NCI-H187 (cell line): ENCODE results near the gene CTRB1.
"Not testable (repeated sequence)": the region's sequence is repeated elsewhere in the genome, so short reads cannot be mapped to it uniquely, and the experiment has no call there.

ENCODE experiments used
- DNase-seq, 2 experiments: peaks; one replicate each; lab custom pipeline; 2025; lab: John Stamatoyannopoulos, UW

CTRB1 gene

DNA sequence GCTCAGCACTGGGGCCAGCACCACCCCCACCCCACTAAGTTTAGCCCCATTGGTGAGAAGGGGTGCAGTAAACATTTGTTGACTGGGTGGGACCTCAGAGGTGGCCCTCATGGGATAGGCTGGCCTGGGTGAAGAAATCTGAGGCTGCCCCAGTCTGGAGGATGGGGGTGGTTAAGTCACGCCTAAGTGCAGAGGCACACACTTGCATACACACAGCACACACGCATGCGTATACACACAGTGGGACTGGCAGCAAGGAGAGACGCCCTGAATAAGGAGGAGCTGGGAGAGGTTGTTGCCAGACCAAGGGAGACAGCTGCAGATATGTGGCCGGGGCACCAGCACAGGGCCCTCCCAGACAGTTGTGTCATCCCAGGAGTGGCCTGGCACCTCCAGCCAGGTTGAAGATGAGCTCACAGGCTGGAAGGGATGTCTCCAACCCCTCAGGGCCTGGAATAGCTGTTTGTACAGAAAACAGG, 35.6 kb downstream of the CTRB1 start:
- DNase-seq = no peak

DNA sequence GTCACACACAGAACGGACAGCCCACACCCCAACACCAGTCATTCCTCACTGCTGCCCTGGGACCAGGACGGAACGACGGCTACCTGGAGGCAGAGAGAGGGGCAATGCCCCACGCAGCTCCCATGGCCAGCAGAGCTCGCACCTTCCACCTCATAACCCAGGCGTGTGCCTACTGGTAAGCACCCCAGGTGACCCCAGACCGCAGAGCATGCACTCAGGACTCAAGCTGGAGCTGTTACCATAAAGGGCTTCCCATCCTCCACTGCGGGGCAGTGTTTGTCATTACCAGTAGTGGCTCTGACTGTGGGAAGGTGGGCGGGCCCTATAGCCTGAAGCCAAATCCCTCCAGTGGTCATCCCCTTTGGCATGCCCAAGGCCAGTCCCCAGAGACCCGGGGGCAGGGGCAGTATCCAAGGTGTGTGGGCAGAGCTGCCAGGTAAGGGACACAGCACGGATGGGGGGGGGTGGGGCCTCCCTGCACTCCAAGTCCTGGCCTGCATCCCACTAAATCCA, 37.3 kb downstream of the CTRB1 start:
- no peak for DNase-seq

DNA sequence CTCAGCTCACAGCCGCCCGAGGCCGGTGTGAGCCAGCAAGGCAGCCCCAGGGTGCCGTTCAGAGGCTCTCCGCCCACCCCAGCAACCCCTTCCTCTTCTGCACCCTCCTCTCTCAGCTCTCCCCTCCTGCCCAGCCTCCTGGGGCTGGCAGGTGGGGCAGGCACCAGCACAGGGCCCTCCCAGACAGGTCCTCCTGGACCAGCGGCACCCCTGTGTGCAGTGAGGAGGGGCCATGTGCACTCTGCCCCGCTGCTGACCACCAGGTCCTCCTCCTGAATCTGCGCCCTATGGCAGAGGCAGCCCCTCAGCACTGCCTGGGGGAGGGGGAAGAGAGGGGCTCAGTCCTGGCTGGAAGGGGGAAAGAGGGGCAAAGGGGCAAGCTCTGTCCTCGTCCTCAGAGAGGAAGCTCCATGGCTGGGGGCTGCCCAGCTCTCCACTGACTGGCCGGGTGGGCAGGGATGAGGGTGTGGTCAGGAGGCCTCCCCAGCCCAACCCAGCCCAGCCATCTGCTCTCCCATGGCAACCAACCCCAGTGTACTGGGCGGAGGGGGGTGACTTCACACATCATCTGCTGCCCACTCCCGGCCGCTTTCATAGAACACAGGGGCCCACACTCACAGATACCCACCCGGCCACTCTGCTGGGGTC, 38.0 kb downstream of the CTRB1 start:
- no peak for DNase-seq

DNA sequence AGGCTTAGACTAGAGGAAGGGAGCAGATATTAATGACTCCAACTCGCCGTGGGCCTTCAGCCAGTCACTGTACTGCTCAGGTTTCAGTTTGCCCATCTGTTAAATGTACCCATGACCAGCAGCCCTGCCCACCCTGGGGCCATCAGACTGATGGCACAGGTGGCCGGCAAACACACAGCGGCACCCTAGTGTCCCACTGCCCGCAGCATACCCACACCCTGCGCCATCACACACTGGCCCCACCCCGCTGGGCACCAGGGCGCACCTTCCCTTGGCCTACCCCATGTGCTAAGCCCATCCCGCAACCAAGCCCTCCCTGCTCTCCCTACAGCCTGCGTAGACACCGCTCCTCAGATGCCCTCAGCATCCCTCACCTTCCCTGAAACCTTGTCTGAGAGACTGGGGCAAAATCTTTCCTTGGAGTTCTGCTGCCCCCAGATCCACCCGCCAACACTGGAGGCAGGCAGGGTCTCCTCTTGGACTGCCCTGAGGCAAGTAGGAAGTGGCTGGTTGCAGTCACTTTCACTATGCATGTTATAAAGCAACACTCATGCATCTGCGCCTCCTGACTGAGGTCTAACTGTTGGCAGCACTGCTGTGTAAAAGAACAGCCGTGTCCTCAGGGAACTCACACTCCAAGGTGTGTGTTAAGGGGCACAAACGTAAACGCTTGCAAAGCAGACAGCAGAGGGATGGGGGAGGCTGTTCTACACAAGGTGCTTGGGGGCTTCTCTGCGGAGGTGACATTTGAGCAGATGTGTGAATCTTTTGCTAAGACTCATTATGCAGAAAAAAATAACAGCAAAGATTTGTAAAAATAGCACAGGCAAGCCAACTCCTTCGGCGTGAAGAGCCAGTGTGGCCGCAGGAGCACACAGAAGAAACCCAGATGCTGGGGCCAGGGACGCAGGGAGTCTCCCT, 39.4 kb downstream of the CTRB1 start:
- no peak for DNase-seq

DNA sequence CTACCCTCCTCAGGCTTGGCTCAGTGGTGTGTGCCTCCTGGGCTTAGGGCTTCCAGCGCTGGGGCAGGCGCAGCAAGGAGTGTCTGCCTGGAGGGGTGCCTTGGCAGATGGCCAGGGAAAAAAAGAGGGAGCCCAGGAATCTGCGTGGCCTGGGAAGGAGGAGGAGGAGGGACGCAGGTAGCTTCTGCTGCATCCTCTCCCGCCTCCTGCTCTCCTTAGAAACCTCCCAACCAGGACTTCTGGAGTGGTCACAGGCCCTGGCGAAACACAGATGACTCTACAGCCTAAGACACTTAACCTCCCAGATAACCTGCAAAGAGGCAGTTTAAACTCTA, 40.0 kb downstream of the CTRB1 start:
- no peak for DNase-seq

DNA sequence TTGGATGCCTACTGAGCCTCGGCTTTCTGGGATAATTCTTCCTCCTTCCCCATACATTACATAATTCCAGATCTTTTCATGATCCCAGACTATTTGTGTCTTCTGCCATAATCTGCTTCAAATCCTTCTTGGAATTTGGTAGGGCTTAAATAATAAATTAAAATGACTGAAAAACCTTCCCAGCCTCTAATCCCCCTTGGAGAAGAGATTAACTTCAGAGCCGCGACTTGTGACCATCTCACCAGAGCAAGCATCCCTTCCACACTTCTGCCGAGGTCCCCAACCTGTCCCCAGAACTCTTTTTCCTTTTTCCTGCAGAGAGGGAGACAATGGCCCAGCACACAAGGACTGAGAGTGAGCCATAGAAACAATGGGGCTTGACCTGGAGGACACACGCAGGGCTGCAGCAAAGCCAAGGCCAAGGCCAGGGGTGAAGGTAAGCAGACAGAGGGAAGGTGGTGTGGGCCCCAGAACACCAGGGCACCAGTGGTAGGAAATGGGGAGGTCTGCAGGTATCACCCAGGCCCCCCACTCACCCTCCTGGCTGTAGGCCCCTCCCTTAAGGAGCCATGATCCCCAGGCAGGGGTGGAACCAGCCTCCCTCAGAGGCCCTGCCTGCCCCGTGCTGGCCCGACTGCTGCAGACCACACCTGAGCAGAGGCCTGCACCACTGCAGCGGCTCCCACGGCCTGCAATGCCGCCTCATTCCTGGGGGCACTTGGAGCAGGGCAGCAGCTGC, 42.2 kb downstream of the CTRB1 start:
- no peak for DNase-seq

DNA sequence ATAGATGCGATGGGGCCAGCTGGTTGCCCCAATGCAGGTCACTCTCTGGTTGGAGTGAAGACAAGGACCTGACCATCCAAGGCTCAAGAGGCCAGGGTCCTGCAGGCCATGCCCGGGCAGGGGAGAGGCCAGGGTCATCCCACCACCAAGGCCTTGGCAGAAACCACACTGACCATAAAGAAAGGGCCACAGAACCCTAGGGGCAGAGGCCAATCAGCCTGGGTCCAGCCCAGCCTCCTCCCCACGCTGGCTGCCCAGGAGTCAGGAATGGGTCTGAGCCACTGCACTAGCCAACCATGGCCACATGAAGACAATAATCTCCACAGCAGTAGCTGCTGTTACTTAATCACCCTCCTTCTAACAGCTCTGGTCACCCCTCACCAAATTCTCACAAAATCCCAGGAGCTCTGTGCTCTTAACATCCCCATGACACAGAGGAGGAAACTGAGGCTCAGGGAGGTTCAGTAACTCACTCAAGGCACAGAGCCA, 42.8 kb downstream of the CTRB1 start:
- DNase-seq = no peak

DNA sequence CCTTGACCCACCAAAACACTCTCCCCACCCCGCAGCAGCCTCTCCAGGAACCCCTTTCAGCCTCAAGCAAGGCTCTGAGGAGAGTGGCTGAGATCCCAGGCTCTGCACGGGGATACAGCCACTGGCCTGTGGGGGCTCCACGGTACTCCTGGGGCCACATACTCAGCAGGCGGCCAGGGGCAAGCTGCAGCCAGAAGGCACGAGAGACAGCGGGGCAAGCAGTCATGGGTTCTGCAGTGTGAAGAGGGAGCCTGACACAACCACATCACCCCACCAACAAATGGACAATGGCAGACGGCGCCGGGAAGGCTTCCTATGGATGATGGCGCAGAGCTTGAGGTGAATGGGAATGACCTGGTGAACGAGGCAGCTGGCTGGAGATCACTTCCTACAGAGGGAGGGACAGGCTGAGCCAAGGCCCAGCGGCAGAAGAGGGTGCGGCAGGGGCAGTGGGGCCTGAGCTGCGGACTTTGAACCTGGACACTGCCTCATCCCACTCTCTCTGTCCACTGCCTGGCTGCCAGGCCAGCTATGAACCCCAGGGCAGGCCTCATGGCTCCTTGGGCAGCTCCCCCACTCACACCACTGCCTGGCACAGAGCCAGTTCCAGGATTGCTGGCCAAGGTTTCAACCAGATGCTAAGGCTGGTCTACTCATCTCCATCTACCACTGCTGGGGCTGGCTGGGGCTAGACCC, 43.5 kb downstream of the CTRB1 start:
- no peak for DNase-seq

DNA sequence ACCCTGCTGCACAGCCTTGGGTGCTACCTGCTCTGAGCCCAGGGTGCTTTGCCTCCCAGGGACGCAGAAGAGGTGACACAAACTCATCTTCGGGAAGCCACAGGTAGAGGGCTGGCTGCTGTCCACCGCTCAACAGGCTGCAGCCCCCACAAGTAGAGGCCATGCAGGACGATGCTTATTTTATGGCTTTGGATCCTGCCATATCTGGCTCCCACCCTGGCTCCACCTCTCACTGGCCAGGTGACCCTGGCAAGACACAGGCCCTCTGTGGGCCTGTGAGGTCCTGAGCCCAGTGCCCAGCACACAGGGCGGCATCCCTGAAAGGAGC, 44.0 kb downstream of the CTRB1 start:
- DNase-seq = no peak

DNA sequence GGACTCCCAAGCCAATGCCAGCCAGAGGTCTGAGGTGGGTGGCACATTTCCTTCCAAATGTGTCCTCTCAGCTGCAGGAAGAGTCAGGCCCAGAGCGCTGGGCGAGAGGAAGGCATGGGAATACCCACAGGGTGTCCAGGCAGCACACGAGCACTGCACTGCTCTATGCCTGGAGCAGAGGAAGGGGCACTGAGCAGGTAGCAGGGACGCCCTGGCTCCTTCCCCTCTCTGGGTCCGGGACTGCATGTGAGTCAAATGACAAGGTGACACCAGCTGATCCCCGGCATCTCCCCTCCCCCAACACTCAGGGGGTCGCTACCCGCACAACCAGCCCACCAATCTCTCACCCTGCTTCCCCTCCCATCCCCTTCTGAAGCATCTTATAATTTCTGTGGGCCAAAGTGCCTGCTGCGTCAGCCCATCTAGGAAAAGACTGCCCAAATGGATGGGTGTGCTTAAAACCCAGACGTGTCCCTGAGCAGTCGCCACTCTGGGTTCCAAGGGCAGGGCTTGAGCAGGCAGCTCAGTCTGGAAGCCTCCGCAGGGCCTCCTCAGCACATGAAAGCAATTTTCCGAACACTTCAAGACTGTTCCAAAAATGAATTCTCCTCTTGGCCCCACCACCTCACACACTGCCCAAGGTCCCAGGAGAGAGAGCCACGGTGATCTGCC, 44.6 kb downstream of the CTRB1 start:
- DNase-seq = no peak

DNA sequence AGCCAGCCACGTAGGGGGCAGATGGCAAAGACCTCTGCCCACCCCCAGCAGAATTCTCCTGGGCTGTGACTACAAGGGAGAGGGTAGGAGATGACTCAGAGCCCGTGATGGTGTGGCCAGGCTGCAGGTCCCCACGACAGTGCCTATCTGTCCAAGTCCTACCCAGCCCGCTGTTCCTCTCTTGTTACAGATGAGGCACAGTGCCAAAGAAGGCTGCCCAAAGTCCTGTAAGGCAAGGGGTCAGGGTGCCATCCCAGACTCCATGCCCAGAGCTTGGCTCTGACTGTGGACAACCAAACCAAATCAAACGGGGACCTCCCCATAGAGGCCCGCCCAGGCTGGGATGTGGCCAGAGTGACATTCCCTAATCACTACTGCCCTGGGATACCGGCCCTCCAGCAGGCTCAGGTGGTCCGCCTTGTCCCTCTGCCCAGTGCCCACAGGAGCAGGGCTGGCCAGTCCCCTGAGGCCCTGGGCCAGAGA, 45.2 kb downstream of the CTRB1 start:
- no peak for DNase-seq

DNA sequence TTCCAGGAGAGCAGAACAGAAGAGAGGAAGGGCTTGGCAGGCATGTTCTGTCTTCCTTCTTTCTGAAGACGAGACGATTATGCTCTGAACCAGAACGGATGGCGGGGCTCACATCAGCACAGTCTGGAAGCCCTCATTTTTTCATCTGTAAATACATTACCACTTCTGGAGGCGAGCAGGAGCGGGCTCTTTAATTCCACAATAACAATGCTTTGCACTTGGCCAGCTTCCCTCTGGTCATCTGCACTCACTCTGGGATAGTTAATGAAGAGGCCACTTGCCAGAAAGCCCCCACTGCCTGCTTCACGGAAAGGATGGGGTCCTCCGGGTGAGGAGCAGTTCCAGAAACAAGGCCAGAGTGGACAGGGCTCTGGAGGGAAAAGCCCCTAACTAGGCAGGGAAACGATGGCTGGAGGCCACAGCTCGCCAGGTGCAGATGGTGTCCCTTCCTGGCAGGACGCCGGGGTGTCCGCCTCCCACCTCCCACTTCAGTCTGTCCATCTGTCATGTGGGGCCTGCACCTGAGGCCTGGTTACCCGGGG, 45.7 kb downstream of the CTRB1 start:
- DNase-seq = no peak

DNA sequence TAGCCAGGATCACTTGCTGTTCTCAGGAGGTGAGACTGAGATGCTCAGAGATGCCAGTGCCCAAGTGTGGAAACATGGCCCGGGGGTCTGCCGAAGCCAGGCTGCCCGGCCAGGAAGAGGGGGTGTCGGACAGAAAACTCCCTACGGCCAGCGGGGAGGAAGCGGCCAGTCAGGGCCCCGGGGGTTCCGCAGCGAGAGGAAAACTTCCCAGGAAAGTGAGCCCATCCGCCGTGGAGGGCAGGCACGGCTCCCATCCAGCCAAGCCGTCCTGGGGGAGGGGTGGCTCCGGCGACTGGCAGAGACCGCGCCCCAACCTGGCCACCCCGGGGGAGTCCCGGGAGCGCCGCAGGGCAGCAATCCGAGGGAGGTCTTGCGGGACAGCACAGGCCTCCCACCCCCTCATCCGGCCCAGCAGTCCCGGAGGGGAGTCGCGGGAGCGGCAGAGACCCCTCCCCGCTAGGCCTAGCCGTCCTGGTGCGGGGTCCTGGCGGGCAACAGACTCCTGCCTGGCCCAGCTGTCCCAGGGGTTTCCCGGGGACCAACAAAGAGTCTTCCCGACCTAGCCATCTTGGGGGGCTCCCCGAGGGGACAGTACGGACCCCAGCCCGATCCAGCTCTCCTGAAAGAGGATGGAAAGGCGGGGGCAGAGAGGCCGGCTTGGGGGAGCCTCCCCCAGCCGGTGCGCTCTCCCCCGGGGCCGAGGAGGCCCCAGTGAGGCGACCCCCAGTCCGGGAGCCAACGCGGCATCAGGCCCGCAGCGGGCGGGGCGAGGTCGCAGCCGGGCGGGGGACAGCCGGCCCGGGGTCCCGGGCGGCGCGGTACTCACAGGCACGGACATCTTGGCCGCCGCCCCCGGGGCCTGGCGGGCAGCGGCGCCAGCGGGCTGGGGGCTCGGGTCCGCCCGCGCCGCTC, 46.5 kb downstream of the CTRB1 start:
- DNase-seq = no peak

DNA sequence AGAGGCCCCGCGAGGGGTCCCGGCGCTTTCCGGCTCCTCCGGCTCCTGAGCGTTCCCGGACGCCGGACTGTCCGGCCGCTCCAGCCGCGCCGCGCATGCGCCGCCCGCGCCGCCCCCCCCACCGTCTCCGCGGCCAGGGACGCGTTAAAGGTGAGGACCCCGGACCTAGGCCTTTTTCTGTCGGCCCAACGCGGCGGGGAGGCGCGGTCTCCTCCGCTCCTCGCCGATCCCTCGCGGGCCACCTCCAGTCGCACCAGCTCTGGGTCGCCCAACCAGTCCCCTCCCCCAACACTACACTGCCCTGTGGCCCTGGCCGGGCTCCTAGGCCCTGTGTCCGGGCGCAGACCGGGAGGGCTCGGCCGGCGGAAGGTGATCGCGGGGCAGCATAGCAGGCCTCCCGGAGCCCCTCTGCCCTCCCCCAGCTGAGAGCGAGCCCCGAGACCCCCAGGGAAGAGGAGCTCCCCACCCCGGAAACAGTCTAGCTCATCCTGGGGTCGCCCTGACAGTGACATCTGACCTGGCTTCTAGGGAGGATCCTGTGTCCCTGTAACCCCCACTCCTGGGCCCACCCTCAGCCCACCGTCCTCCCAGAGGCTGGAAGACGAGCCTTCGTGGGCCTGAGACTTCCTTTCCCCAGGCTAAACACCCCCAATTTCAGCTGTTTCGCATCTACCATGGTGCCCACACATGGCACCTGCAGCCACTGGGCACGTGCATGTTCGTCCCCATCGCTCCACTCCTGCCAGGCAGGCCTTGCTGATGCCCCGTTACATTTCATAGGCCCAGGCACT, 47.3 kb downstream of the CTRB1 start:
- DNase-seq = peak in 1 of 2 experiments; percentile 44

DNA sequence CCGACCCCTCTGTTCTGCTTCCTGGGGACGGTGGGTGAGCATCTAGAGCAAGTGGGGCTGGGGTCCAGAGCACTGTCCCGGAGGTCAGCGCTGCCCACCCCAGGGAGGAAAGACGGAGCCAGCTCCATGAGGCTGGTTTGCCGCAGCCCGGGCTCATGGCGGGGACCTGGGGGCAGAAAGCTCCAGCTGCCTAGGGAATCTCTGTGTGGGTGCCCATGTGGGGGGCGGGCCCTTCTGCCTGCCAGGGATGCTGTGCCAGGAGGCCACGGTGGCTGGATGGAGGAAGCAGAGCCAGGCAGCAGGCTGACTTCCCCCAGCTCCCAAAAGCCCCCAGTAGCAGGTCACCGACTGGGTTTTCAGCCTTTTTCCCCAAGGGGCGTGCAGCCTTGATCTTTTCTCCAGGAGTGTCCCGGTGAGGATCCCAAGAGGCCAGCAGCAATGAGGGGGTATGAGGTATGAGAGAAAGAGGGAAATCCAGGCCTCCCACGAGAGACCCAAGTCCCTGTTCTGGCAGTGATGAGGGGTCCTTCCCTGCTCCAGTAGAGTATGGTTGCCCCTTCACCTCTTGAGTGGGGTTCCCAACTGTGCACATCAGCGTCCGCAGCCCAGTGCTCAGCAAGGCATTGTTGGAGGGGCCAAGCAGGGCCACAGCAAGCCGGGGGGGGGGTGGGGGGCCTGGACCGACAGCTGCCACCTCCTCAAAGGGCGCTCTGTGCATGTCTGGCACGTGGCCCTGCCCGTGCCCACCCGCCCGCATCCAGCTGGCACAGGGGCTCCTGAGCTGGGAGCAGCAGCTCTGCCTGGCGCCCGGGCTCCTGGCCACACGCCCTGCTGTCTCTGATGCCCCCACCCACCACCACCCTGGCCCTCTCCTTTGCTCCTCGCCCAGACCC, 48.2 kb downstream of the CTRB1 start:
- DNase-seq = no peak

DNA sequence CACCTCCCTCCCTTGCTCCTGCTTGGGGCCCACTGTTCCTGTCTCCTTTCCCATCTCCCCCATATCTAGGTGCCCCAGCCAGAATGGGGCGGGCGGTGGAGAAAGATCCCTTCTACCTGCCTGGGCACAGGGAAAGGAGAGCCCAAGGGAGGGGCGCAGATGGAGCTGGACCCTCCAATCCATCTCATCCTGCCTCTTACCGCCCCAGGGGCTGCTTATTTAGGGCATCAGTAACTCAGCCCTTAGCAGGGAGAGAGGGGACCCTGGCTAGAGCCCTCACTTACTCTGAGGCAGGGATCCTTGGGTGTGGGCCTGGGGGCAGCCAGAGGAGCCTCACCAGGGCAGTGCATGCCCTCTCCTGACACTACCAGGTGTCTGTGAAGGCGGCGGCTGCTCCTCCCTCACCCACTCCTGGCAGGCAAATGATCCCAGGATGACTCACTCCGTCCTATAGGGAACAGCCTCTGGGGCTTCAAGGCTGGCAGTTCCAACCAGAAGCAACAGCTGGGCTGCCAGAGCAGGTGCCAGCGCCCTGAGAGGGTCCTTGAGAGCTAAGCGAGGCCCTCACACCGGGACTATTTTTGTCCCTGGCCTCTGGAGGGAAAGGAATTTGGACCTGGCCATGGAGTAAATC, 49.0 kb downstream of the CTRB1 start:
- DNase-seq = peak; percentile 26 to 58

DNA sequence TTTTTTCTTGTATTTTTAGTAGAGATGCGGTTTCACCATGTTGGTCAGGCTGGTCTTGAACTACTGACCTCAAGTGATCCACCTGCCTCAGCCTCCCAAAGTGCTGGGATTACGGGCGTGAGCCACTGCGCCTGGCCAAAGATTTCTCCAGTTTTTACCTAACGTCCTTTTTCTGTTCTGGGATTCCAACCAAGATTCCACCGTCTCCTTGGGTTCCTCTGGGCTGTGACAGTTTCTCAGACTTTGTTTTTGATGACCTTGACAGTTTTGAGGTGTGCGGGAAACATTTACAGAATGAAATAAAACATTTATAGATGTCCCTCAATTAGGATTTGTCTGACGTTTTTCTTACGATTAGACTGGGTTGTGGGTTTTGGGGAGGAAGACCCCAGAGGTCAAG, 50.6 kb downstream of the CTRB1 start:
- not testable (repeated sequence) for DNase-seq
